ENCODE data around the gene CCDC171.

The CCDC171 gene

DNA sequence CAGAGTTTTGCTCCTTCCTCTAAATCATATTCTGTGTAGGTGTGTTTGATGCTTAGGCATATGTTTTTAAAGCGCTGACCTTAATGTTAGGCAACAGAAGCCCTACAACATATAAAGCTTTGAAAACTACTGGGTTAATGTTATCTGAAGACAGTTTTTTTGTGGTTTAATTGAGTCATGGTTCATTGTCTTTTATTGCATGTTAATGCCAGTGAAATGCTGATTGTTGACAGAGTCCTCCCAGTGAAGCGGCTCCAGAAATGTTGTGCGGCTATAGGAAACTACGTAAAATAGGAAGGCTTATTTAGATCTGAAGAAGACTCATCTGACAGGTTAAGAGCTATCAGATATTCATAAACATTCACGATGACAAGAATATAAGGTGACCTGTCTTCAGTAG is 424.6 kb downstream of the CCDC171 start:
- no peak for DNase-seq (ENCODE audit: low read depth in 2 of 3, low spot score in 1 of 3)

DNA sequence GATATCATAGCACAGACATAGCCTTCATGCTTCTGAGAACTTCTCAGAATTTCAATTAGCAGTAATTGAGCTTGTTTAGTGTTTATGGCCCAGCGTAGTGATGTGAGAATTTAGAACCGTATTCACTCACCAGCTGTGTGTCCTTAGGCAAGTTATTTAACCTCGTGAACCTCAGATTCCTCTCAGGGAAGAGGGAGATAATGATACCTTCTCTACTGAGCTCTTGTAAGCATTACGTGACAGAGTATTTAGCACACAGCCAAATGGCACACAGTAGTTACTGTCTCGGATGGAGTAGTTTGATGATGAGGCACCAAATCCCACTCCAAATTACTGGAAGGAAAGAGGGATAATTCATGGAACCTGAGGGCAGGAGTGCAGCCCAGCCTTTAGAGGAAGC is 429.3 kb downstream of the CCDC171 start:
- DNase-seq (ENCODE audit: low read depth in 2 of 3, low spot score in 1 of 3) = no peak

- no peak for DNase-seq (ENCODE audit: low read depth in 2 of 3, low spot score in 1 of 3)
These were observed 446.8 kb downstream of the CCDC171 start for GRCh38 chr9:15999422-16000339.

GRCh38 chr9:16000811-16001210 is 448.0 kb downstream of the CCDC171 start:
- DNase-seq (ENCODE audit: low read depth in 2 of 3, low spot score in 1 of 3) = no peak

DNA sequence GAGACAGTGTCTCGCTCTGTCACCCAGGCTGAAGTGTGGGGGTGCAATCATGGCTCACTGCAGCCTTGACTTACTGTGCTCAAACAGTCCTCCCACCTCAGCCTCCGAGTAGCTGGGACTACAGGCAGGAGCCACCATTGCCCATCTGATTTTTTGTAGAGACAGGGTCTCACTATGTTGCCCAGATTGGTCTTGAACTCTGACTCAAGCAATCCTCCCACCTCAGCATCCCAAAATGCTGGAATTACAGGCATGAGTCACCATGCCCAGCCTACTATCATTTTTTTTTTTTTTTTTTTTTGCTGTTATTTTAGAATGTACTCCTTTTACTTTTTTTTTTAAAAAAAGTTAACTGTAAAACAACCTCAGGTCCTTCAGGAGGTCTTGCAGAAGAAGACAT is 449.0 kb downstream of the CCDC171 start:
- DNase-seq (ENCODE audit: low read depth in 2 of 3, low spot score in 1 of 3) = no peak

DNA sequence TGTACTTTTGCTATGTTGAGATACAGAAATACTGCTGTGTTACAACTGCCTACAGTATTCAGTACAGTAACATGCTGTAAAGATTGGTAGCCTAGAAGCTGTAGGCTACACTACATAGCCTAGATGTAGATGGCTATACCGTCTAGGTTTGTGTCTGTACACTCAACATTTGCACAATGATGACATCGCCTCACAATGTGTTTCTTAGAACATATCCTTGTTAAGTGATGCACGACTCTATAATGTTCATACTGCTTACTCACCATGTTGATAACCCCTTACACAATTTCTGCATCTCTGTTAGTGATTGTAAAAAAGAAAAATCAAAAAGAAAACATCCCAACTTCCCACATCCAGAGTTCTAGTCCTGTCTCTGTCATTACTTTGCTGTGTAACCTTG is 450.0 kb downstream of the CCDC171 start:
- DNase-seq (ENCODE audit: low read depth in 2 of 3, low spot score in 1 of 3) = no peak

- DNase-seq (ENCODE audit: low read depth in 2 of 3, low spot score in 1 of 3) = no peak
These were observed 450.9 kb downstream of the CCDC171 start for GRCh38 chr9:16003785-16004184.

DNA sequence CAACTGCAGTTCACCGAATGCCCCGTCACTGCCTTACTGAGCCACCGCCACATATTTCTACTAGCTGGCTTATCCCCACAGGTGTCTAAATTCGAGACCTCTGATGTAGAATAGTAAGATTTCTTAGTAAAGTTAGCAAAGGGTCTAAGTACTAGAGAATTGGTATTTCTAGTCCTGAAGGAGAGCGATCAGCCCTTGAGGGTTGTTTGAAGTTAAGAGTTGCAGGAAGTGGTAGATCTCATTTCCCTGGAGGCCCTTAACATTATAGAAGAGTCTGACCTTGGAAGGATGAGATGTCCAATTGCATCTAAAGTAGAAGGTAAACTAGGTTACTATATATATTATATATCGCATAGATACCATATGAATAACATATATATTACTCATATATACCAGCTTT is 451.8 kb downstream of the CCDC171 start:
- no peak for DNase-seq (ENCODE audit: low read depth in 2 of 3, low spot score in 1 of 3)

GRCh38 chr9:16010221-16010620 is 457.4 kb downstream of the CCDC171 start:
- DNase-seq (ENCODE audit: low read depth in 2 of 3, low spot score in 1 of 3) = no peak

- DNase-seq (ENCODE audit: low read depth in 2 of 3, low spot score in 1 of 3) = no peak
These were observed 459.8 kb downstream of the CCDC171 start for GRCh38 chr9:16012621-16013020.

GRCh38 chr9:16013366-16013765 is 460.5 kb downstream of the CCDC171 start:
- no peak for DNase-seq (ENCODE audit: low read depth in 2 of 3, low spot score in 1 of 3)

- no peak for DNase-seq (ENCODE audit: low read depth in 2 of 3, low spot score in 1 of 3)
These were observed 461.0 kb downstream of the CCDC171 start for GRCh38 chr9:16013826-16014225.

GRCh38 chr9:16022228-16022627 is 469.4 kb downstream of the CCDC171 start:
- DNase-seq (ENCODE audit: low read depth in 2 of 3, low spot score in 1 of 3) = no peak

DNA sequence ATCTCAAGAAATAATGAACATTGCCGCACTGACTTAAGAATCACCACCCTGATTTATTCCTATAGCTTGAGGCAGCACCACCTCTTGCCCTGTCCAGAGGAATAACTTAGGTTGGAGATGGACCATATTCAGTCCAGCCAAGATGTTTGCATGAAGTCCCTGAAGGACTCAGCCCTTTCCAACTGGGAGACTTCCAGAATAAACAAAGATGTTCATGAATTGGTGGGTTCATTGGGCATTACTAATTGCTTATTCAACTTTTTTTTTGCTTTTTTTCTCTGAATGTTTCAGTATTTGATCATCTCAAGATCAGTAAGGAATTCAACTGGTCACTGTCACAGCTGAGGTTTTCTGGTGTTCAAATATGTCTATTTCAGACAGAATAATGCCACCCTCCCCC is 470.6 kb downstream of the CCDC171 start:
- DNase-seq (ENCODE audit: low read depth in 2 of 3, low spot score in 1 of 3) = no peak

Data from stimulated activated CD4-positive, alpha-beta T cell treated with anti-CD3 and anti-CD28 coated beads, Interleukin-12 subunit alpha, Interleukin-12 subunit beta, amount 100 ng/mL, for 48 hours (primary cell).